BJ (cell line): ENCODE measurements around the gene IL19. TPM values are rescaled to one million over a fixed set of nuclear protein-coding genes. Genes with fewer than 3 reads are reported as not detected.

Experiments used
- CTCF ChIA-PET: fragments of 350-600 bp; formaldehyde crosslinking; extraction: SDS; loops from one replicate; lab custom pipeline; 2021; ENCODE audit warnings: antibody characterized with exemption, inconsistent platforms; lab: Yijun Ruan, JAX
- POLR2A ChIA-PET: fragments of 300-600 bp; sonication (Branson Sonifier 250); formaldehyde crosslinking; extraction: SDS; loops from one replicate; lab custom pipeline; 2021; ENCODE audit warnings: antibody characterized with exemption; lab: Charles Lee
- DNase-seq: peaks from one replicate; pipeline ENCODE4 v3.0.0-alpha.2; 2011; ENCODE audit warnings: low read depth
- H3K27me3 ChIP-seq: 2 replicates; pipeline ENCODE4 v1.6.0; 2011; ENCODE audit warnings: low read length; ENCODE audit not compliant: control insufficient read depth, insufficient read depth
- H3K36me3 ChIP-seq: 2 replicates; pipeline ENCODE4 v1.5.1; 2011; ENCODE audit warnings: low read length; ENCODE audit not compliant: control insufficient read depth, insufficient read depth
- H3K4me3 ChIP-seq: 2 replicates; pipeline ENCODE4 v1.5.1; 2011; ENCODE audit warnings: low read depth, mild to moderate bottlenecking, control low read depth, low read length
- CTCF ChIP-seq: IDR thresholded peaks from 2 replicates; pipeline ENCODE4 v1.5.1; 2011; ENCODE audit warnings: low read depth, mild to moderate bottlenecking, control low read depth, inconsistent platforms, low read length, moderate library complexity; ENCODE audit not compliant: insufficient read depth
- polyA plus RNA-seq: library from polyadenylated mRNA; depleted of rRNA; stranded (reverse); fragments of >200 nt; gene quantifications from 2 replicates; pipeline ENCODE4 v1.2.3, GENCODE V29; 2011

IL19 gene
- polyA plus RNA-seq, 1 experiment: not detected

GRCh38 chr1:206735553-206736031 lies 35.0 kb upstream of the IL19 start:
- CTCF ChIA-PET: interaction anchor here (0.8 to 5.4 kb wide), 40 partner anchors 9 to 268 kb away, joined by 3 to 101 read pairs (median 5); partner anchors contain the start of gene IL20
- POLR2A ChIA-PET: no interaction called here
- no peak overlapping the region for H3K4me3 ChIP-seq
- H3K27me3 ChIP-seq: no peaks in the 10 kb centered on the region
- peaks cover 29% of the 10 kb centered on the region for H3K36me3 ChIP-seq
- DNase-seq: no peak
- no peak for TF ChIP-seq CTCF

- ChIA-PET POLR2A (no interaction called here), CTCF (interaction anchor here (0.8 to 5.4 kb wide), 13 partner anchors 11 to 175 kb away, joined by 3 to 101 read pairs (median 7); partner anchors contain the start of gene IL20)
- Histone ChIP-seq H3K4me3 (no peak overlapping the region), H3K36me3 (peaks cover 17% of the 10 kb centered on the region), H3K27me3 (no peaks in the 10 kb centered on the region)
- TF ChIP-seq CTCF: no peak
- DNase-seq: no peak
Observed at GRCh38 chr1:206736878-206737728, 33.5 kb upstream of the IL19 start.

- ChIA-PET POLR2A (no interaction called here), CTCF (interaction anchor here (0.7 to 1.4 kb wide), 5 partner anchors 12 to 245 kb away, joined by 3 to 7 read pairs (median 6); no protein-coding TSS in a partner anchor)
- Histone ChIP-seq H3K27me3 (no peaks in the 10 kb centered on the region), H3K4me3 (no peak overlapping the region), H3K36me3 (peaks cover 14% of the 10 kb centered on the region)
- DNase-seq: no peak
- no peak for TF ChIP-seq CTCF
Observed at GRCh38 chr1:206737729-206738201, 32.8 kb upstream of the IL19 start.

- POLR2A ChIA-PET: no interaction called here
- DNase-seq: no peak
- Histone ChIP-seq H3K36me3 (peaks cover 8% of the 10 kb centered on the region; the same call in 1 of the 2 replicates), H3K4me3 (no peak overlapping the region), H3K27me3 (no peaks in the 10 kb centered on the region)
- TF ChIP-seq CTCF: peak; percentile 56
- CTCF ChIA-PET: interaction anchor here (0.7 to 3.1 kb wide), 11 partner anchors 10 to 244 kb away, joined by 3 to 20 read pairs (median 6); no protein-coding TSS in a partner anchor
Observed at GRCh38 chr1:206738370-206739366, 31.9 kb upstream of the IL19 start.
